G401 (cell line): ENCODE data around the gene TSPY4. TPM values are rescaled to one million over a fixed set of nuclear protein-coding genes. Genes with fewer than 3 reads are reported as not detected.
"Not testable (repeated sequence)": the region's sequence is repeated elsewhere in the genome, so short reads cannot be mapped to it uniquely, and the experiment has no call there.

Source experiments
- DNase-seq: peaks from one replicate; pipeline ENCODE4 v3.0.0-alpha.2; 2015; ENCODE audit warnings: low spot score
- in situ Hi-C: cut with HindIII; loops from 2 replicates; pipeline ENCODE4 v1.10.0; 2016; ENCODE audit warnings: low sequenced_read_pairs, mixed read lengths
- total RNA-seq: library from RNA; depleted of rRNA; stranded (reverse); fragments of >200 nt; shearing (Covaris generic); gene quantifications from 2 replicates; pipeline ENCODE4 v1.2.3, GENCODE V29; 2014; rRNA removed

The TSPY4 gene
- not detected in 2 replicates for total RNA-seq

DNA sequence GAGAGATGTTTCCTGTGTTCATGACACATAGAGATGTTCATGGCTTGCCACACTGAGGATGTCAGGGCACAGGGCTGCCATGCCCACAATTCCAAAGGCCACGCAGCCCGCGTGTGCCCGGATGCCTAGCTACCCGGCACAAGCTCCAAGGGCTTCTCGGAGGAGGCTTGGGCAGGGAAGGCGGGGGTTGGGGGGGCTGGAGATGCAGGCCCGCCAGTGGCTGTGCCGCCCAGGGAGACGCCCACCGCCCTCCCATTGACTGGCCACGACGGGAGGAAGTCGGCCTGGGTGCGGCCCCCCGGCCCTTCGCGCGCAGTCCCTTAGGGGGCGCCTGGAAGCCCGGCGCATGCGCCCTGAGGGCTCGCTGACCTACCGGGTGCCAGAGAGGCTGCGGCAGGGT is at the start of gene TSPY4:
Gene TSPY4, plus strand, starts transcription at position 301 of the 400 bp plus-strand sequence. Its CDS starts 46 bp downstream, at position 347.
- DNase-seq, in situ Hi-C loops: not testable (repeated sequence)

GRCh38 chrY:9320996-9321395 is 16.3 kb upstream of the TSPY4 start:
- in situ Hi-C loops: no loop called here
- DNase-seq: no peak

DNA sequence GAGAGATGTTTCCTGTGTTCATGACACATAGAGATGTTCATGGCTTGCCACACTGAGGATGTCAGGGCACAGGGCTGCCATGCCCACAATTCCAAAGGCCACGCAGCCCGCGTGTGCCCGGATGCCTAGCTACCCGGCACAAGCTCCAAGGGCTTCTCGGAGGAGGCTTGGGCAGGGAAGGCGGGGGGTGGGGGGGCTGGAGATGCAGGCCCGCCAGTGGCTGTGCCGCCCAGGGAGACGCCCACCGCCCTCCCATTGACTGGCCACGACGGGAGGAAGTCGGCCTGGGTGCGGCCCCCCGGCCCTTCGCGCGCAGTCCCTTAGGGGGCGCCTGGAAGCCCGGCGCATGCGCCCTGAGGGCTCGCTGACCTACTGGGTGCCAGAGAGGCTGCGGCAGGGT is 20.2 kb downstream of the TSPY4 start, which contains the start of gene TSPY8:
Gene TSPY8, plus strand, starts transcription at position 301 of the 400 bp plus-strand sequence. Its CDS starts 46 bp downstream, at position 347.
- in situ Hi-C loops, DNase-seq: not testable (repeated sequence)

Other genes starting within 250 kb of the TSPY4 start
- gene TSPY8, start 20.3 kb downstream of the TSPY4 start, total RNA-seq: not detected in 2 replicates
- gene TSPY3, start 61.0 kb downstream of the TSPY4 start, total RNA-seq: not detected in 2 replicates
- gene TSPY1, start 129.5 kb downstream of the TSPY4 start, total RNA-seq: not detected in 2 replicates
- gene TSPY9, start 149.8 kb downstream of the TSPY4 start, total RNA-seq: not detected in 2 replicates
- gene TSPY10, start 190.4 kb downstream of the TSPY4 start, total RNA-seq: not detected in 2 replicates